H1 (cell line): ENCODE results near the gene ARHGEF28. TPM values are rescaled to one million over a fixed set of nuclear protein-coding genes. Genes with fewer than 3 reads are reported as not detected.

Source experiments
- CTCF ChIA-PET: fragments of 300-600 bp; sonication (Branson Sonifier 250); formaldehyde crosslinking; loops from one replicate; lab custom pipeline; 2021; ENCODE audit not compliant: partially characterized antibody; lab: Charles Lee
- POLR2A ChIA-PET: fragments of 300-600 bp; sonication (Branson Sonifier 250); formaldehyde crosslinking; loops from one replicate; lab custom pipeline; 2021; ENCODE audit warnings: inconsistent platforms; ENCODE audit not compliant: partially characterized antibody; lab: Charles Lee
- DNase-seq, 2 experiments: peaks; one replicate each; pipeline versions ENCODE4 v3.0.0 to v3.0.0-alpha.2; 2010 to 2022; ENCODE audit warnings: low spot score in 2 of 2, low read depth in 1 of 2, mixed read lengths in 1 of 2
- FAIRE-seq: peaks from 2 replicates; lab custom pipeline; 2011; peaks lifted over from hg19 to GRCh38; lab: Jason Lieb, UNC
- H2AFZ ChIP-seq: 2 replicates; pipeline ENCODE4 v1.8.1; 2012; ENCODE audit warnings: low read length, inconsistent platforms
- H2AK5ac ChIP-seq: 2 replicates; pipeline ENCODE4 v1.6.1; 2013; ENCODE audit warnings: low read depth, low read length
- H2BK120ac ChIP-seq: replicated peaks from 2 replicates; pipeline ENCODE3; 2013; ENCODE audit warnings: low read depth, low read length, inconsistent platforms
- H2BK12ac ChIP-seq: 2 replicates; pipeline ENCODE4 v1.6.1; 2013; ENCODE audit warnings: low read depth, low read length
- H2BK15ac ChIP-seq: 2 replicates; pipeline ENCODE4 v1.6.1; 2013; ENCODE audit warnings: low read length
- H2BK20ac ChIP-seq: 2 replicates; pipeline ENCODE4 v1.6.1; 2013; ENCODE audit warnings: low read length
- H2BK5ac ChIP-seq: 2 replicates; pipeline ENCODE4 v1.6.1; 2013; ENCODE audit warnings: low read depth, low read length
- H3K14ac ChIP-seq: 2 replicates; pipeline ENCODE4 v1.6.1; 2013; ENCODE audit warnings: inconsistent platforms; ENCODE audit not compliant: insufficient read length
- H3K18ac ChIP-seq: 2 replicates; pipeline ENCODE4 v1.6.1; 2013; ENCODE audit warnings: low read length; ENCODE audit errors: extremely low read depth
- H3K23ac ChIP-seq: 2 replicates; pipeline ENCODE4 v1.6.1; 2013; ENCODE audit warnings: inconsistent platforms; ENCODE audit not compliant: insufficient read length
- H3K23me2 ChIP-seq: 2 replicates; pipeline ENCODE4 v1.6.1; 2013; ENCODE audit warnings: low read depth, low read length
- H3K27ac ChIP-seq: 2 replicates; pipeline ENCODE4 v1.6.1; 2011; ENCODE audit warnings: low read depth, low read length, inconsistent platforms
- H3K27me3 ChIP-seq, 4 experiments: replicated peaks in 1 of 4; 1 replicate in 1 of 4; 2 replicates in 3 of 4; pipeline versions ENCODE4 v1.6.1 to v1.8.1; 2011 to 2013; ENCODE audit warnings: low read length in 3 of 4, mild to moderate bottlenecking in 3 of 4, inconsistent platforms in 2 of 4, mixed read lengths in 2 of 4, moderate library complexity in 1 of 4; ENCODE audit not compliant: control insufficient read depth in 3 of 4, insufficient read depth in 3 of 4; ENCODE audit errors: extremely low read depth in 1 of 4
- H3K36me3 ChIP-seq, 4 experiments: 2 replicates each; pipeline versions ENCODE4 v1.6.1 to v1.8.1; 2011 to 2013; ENCODE audit warnings: mild to moderate bottlenecking in 4 of 4, low read length in 3 of 4, moderate library complexity in 2 of 4, control low read depth in 1 of 4, inconsistent platforms in 1 of 4; ENCODE audit not compliant: insufficient read depth in 4 of 4, control insufficient read depth in 2 of 4
- H3K4ac ChIP-seq: replicated peaks from 2 replicates; pipeline ENCODE3; 2013; ENCODE audit warnings: low read length, low read depth, mixed read lengths, inconsistent platforms; ENCODE audit not compliant: insufficient read length
- H3K4me1 ChIP-seq, 4 experiments: replicated peaks in 1 of 4; 1 replicate in 1 of 4; 2 replicates in 3 of 4; pipeline versions ENCODE4 v1.6.1 to v1.8.1; 2011 to 2013; ENCODE audit warnings: low read length in 3 of 4, inconsistent platforms in 2 of 4, mixed read lengths in 1 of 4; ENCODE audit not compliant: insufficient read depth in 4 of 4, control insufficient read depth in 3 of 4
- H3K4me2 ChIP-seq, 2 experiments: 2 replicates each; pipeline versions ENCODE4 v1.6.1 to v1.8.1; 2011 to 2013; ENCODE audit warnings: low read depth in 2 of 2, low read length in 2 of 2, control low read depth in 1 of 2, inconsistent platforms in 1 of 2, mild to moderate bottlenecking in 1 of 2; ENCODE audit not compliant: insufficient read depth in 1 of 2
- H3K4me3 ChIP-seq, 4 experiments: fragments of 200-600, 300-600 bp in 1 of 4; sonication (generic), shearing (Covaris generic), sonication (Bioruptor Twin) in 1 of 4; 2 replicates each; pipeline versions ENCODE4 v1.5.1 to v1.8.1; 2011 to 2016; ENCODE audit warnings: low read length in 4 of 4, low read depth in 3 of 4, control low read depth in 2 of 4, inconsistent platforms in 2 of 4, mild to moderate bottlenecking in 2 of 4, mixed read lengths in 1 of 4, moderate library complexity in 1 of 4; ENCODE audit not compliant: insufficient read depth in 2 of 4; ENCODE audit errors: extremely low read depth in 1 of 4
- H3K56ac ChIP-seq: replicated peaks from 2 replicates; pipeline ENCODE3; 2013; ENCODE audit warnings: low read depth, mild to moderate bottlenecking, mixed read lengths, low read length, inconsistent platforms; ENCODE audit not compliant: insufficient read length
- H3K79me1 ChIP-seq: 2 replicates; pipeline ENCODE4 v1.6.1; 2013; ENCODE audit warnings: low read depth, low read length, control low read depth
- H3K79me2 ChIP-seq, 2 experiments: 2 replicates each; pipeline versions ENCODE4 v1.6.1 to v1.8.1; 2012 to 2013; ENCODE audit warnings: low read length in 2 of 2, mild to moderate bottlenecking in 2 of 2, inconsistent platforms in 1 of 2; ENCODE audit not compliant: insufficient read depth in 2 of 2, control insufficient read depth in 1 of 2
- H3K9ac ChIP-seq, 4 experiments: replicated peaks in 1 of 4; 1 replicate in 1 of 4; 2 replicates in 3 of 4; pipeline versions ENCODE4 v1.6.1 to v1.8.1; 2011 to 2013; ENCODE audit warnings: low read depth in 3 of 4, low read length in 3 of 4, control low read depth in 2 of 4, mild to moderate bottlenecking in 2 of 4, moderate library complexity in 2 of 4, inconsistent platforms in 1 of 4; ENCODE audit errors: extremely low read depth in 1 of 4
- H3K9me3 ChIP-seq, 2 experiments: 2 replicates each; pipeline versions ENCODE4 v1.6.1 to v1.8.1; 2012 to 2013; ENCODE audit warnings: mild to moderate bottlenecking in 2 of 2, moderate library complexity in 2 of 2, control low read depth in 1 of 2, inconsistent platforms in 1 of 2, low read depth in 1 of 2, low read length in 1 of 2, mixed read lengths in 1 of 2; ENCODE audit not compliant: insufficient read depth in 2 of 2
- H4K20me1 ChIP-seq, 2 experiments: replicated peaks in 1 of 2; 2 replicates each; pipeline versions ENCODE3 to v1.8.1; 2011 to 2013; ENCODE audit warnings: inconsistent platforms in 2 of 2, low read length in 2 of 2, mild to moderate bottlenecking in 1 of 2; ENCODE audit not compliant: insufficient read depth in 2 of 2, control insufficient read depth in 1 of 2
- H4K5ac ChIP-seq: 2 replicates; pipeline ENCODE4 v1.6.1; 2013; ENCODE audit warnings: low read length, low read depth, mixed read lengths, inconsistent platforms; ENCODE audit not compliant: insufficient read length
- H4K8ac ChIP-seq: 2 replicates; pipeline ENCODE4 v1.8.0; 2013; ENCODE audit warnings: mild to moderate bottlenecking, moderate library complexity, low read length, inconsistent platforms; ENCODE audit not compliant: insufficient read depth; ENCODE audit errors: extremely low read depth
- H4K91ac ChIP-seq: replicated peaks from 2 replicates; pipeline ENCODE3; 2013; ENCODE audit warnings: low read length, mixed read lengths, inconsistent platforms; ENCODE audit not compliant: insufficient read length
- ASH2L ChIP-seq: fragments of 200-600, 300-600 bp; sonication (generic); IDR thresholded peaks from one replicate; pipeline ENCODE4 v1.7.1; 2017; ENCODE audit warnings: low read length
- FOSL1 ChIP-seq: IDR thresholded peaks from 2 replicates; pipeline ENCODE4 v1.6.1; 2011; ENCODE audit warnings: mild to moderate bottlenecking, low read depth, low read length, moderate library complexity; ENCODE audit not compliant: insufficient read depth
- NANOG ChIP-seq: IDR thresholded peaks from 2 replicates; pipeline ENCODE4 v1.6.1; 2011; ENCODE audit warnings: low read length, low read depth, mild to moderate bottlenecking, inconsistent platforms; ENCODE audit not compliant: insufficient read depth, poor library complexity, severe bottlenecking
- SIRT6 ChIP-seq: IDR thresholded peaks from one replicate; pipeline ENCODE4 v1.7.1; 2012; ENCODE audit warnings: low read length, inconsistent platforms
- SUZ12 ChIP-seq: fragments of 200-600 bp; sonication (generic); IDR thresholded peaks from 2 replicates; pipeline ENCODE4 v1.6.1; 2012; ENCODE audit warnings: mild to moderate bottlenecking, inconsistent platforms, low read length, moderate library complexity, mixed read lengths
- TAF1 ChIP-seq: IDR thresholded peaks from 2 replicates; pipeline ENCODE4 v1.6.1; 2011; ENCODE audit warnings: mild to moderate bottlenecking, low read depth, low read length
- WGBS, 2 experiments: shearing (Covaris generic) in 1 of 2; methylation state at CpG; one replicate each; pipeline versions ENCODE4 v1.1.6 to v1.1.7; 2013 to 2015; ENCODE audit warnings: low lambda C conversion rate in 2 of 2, mixed read lengths in 2 of 2, inconsistent platforms in 1 of 2, low coverage in 1 of 2, missing lambda C conversion rate in 1 of 2; ENCODE audit not compliant: insufficient replicate concordance in 2 of 2, insufficient coverage in 1 of 2, insufficient read length in 1 of 2; ENCODE audit errors: extremely low coverage in 1 of 2, missing lambda C conversion rate in 1 of 2; 5-methylcytosine and 5-hydroxymethylcytosine counted together
- polyA plus RNA-seq, 7 experiments: library from polyadenylated mRNA; depleted of rRNA in 3 of 7; stranded (reverse) in 5 of 7; unstranded in 2 of 7; fragments of >200 nt in 5 of 7; fragments of 200-250 nt in 2 of 7; gene quantifications; 1 replicate in 5 of 7; 2 replicates in 1 of 7; 4 replicates in 1 of 7; pipeline versions ENCODE4 v1.2.1 to v1.2.3, GENCODE V29; 2011 to 2013; ENCODE audit warnings: missing spikeins in 2 of 7, mixed read lengths in 2 of 7
- total RNA-seq: library from RNA; stranded (reverse); fragmentation: NEBNext Ultra II Directional; extraction: Animal tissue kit (Norgen Biotek cat#: 25700); gene quantifications from 2 replicates; pipeline ENCODE4 v1.2.1, GENCODE V29; 2021

Gene ARHGEF28
- total and polyA plus RNA-seq, 2 of the 8 experiments (the other 6 are each of a cell fraction or from before 2014, with no cell fraction given) = 0.33 to 1.0 TPM

- no peak overlapping the region for H3K23ac ChIP-seq
- FAIRE-seq = no peak
- H2AK5ac ChIP-seq = no peak overlapping the region
- H2BK15ac ChIP-seq = no peak overlapping the region
- H3K23me2 ChIP-seq = no peaks in the 10 kb centered on the region
- H2AFZ ChIP-seq = no peak overlapping the region
- no peaks in the 10 kb centered on the region for H3K36me3 ChIP-seq
- H4K20me1 ChIP-seq = no peaks in the 10 kb centered on the region
- H3K4me2 ChIP-seq = no peak overlapping the region
- no peak overlapping the region for H3K27ac ChIP-seq
- H3K9me3 ChIP-seq = no peaks in the 10 kb centered on the region
- no peak overlapping the region for H4K91ac ChIP-seq
- no peaks in the 10 kb centered on the region for H3K79me1 ChIP-seq
- H2BK120ac ChIP-seq = no peak overlapping the region
- H2BK12ac ChIP-seq = no peak overlapping the region
- TF ChIP-seq SIRT6 (no peak), TAF1 (no peak), SUZ12 (no peak), NANOG (no peak), FOSL1 (no peak), ASH2L (no peak)
- TF ChIP-seq, all 59 proteins: peak for 0
- H3K18ac ChIP-seq = no peak overlapping the region
- no peak overlapping the region for H4K8ac ChIP-seq
- no peaks in the 10 kb centered on the region for H3K4me1 ChIP-seq
- no peak overlapping the region for H3K14ac ChIP-seq
- ChIA-PET POLR2A (interaction anchor here (0.5 to 0.6 kb wide), 2 partner anchors 144 to 712 kb away, joined by 3 read pairs; no protein-coding TSS in a partner anchor), CTCF (interaction anchor here (0.6 to 1.3 kb wide), 4 partner anchors 21 to 640 kb away, joined by 3 to 4 read pairs (median 3); no protein-coding TSS in a partner anchor)
- DNase-seq = no peak
- no peak overlapping the region for H2BK20ac ChIP-seq
- no peaks in the 10 kb centered on the region for H3K27me3 ChIP-seq
- WGBS, 2 experiments = 92% methylated on average over 1 of the region's 1 CpG; no CpG with 5 or more reads in 1 of the 2 experiments
- no peak overlapping the region for H3K4ac ChIP-seq
- H3K79me2 ChIP-seq = no peaks in the 10 kb centered on the region
- H4K5ac ChIP-seq = no peak overlapping the region
- no peak overlapping the region for H3K56ac ChIP-seq
- H3K4me3 ChIP-seq = no peak overlapping the region
- no peak overlapping the region for H3K9ac ChIP-seq
- H2BK5ac ChIP-seq = no peak overlapping the region
These were observed 113.7 kb downstream of the ARHGEF28 start for GRCh38 chr5:73739650-73740049.
